NT2/D1 (cell line): ENCODE measurements around the gene ITGA6.

ENCODE experiments used
- SUZ12 ChIP-seq: IDR thresholded peaks from 2 replicates; pipeline ENCODE4 v1.6.1; 2011; ENCODE audit not compliant: insufficient read length, insufficient read depth; ENCODE audit errors: extremely low read depth
- YY1 ChIP-seq: IDR thresholded peaks from 2 replicates; pipeline ENCODE4 v1.6.1; 2011; ENCODE audit not compliant: insufficient read length, insufficient read depth

DNA sequence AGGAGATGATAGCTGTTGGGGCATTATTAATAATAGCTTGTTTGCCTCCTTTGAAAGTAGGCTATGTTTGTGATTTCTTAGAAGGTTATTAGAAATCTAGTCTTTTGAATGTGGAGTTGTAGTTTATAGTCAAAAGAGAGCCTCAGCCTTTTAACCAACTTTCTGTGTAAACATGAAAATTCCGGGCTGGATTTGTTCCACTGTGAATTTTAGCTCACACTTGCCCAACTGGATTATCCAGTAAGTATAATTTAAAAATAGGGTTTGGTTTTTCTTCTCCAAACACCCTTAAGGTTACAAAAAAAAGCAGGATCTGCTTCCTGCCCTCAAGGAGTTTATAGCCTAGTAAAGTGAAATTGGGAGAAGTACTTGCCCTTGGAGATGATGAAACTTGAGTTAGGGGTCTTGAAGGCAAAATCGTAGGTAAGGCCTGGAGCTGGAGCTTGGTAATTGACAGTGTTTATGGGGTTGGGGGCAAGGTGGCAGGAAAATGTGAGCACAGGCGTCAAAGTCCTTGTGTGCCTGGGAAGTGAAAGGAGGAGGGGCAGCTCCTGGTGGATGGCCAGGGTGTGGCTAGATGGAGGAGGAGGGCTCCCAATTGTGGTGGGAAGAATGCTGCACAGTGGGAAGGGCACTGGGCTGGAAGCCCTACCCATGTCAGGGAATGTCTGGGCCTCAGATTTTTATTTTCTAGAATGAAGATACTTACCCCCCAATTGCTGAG lies 21.3 kb downstream of the ITGA6 start:
- TF ChIP-seq YY1 = no peak
- TF ChIP-seq SUZ12 = no peak
